Skeletal muscle cell (primary cell): ENCODE measurements around the gene LTK.
A peak's percentile ranks its signal among the peaks of the same experiment; 100 is the strongest.
"Not testable (repeated sequence)": the region's sequence is repeated elsewhere in the genome, so short reads cannot be mapped to it uniquely, and the experiment has no call there.

Experiments used
- DNase-seq: peaks from one replicate; pipeline ENCODE4 v3.0.0-alpha.2; 2010; ENCODE audit warnings: low read depth
- H3K4me3 ChIP-seq: 2 replicates; pipeline ENCODE4 v1.5.1; 2011; ENCODE audit warnings: low read depth, mild to moderate bottlenecking, control low read depth, low read length, moderate library complexity

LTK gene

DNA sequence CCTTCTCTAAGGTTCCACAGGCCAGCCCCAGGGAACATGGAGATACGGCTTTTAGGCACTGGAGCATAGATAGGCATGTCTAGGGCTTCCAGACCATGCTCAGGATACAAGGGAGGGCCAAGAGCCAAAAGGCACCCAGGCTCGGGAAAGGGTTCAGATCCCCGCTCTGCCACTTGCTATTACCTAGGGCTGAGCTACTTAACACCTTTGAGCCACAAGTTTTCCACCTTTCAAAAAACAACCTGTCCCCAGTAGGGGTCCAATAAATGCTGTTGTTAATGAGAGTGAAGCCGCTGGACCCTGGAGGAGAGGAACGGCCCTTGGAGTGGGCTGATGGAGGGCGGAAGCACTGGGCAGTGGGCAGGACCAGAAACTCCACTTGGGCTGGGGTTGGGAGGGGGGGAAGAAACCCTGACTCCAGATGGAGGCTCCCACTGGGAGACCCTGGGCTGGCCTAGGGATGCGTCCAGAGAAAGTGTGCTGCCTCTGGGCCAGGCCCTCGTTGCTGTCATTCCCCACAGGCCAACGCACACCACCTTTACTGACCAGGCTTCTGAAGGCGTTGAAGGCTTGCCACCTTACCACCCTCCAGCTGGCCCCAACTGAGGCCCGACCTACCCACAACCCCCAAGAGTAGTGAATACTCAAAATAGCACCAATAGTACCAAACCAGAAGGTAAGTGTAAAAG lies 28.5 kb downstream of the LTK start:
- no peak for DNase-seq

DNA sequence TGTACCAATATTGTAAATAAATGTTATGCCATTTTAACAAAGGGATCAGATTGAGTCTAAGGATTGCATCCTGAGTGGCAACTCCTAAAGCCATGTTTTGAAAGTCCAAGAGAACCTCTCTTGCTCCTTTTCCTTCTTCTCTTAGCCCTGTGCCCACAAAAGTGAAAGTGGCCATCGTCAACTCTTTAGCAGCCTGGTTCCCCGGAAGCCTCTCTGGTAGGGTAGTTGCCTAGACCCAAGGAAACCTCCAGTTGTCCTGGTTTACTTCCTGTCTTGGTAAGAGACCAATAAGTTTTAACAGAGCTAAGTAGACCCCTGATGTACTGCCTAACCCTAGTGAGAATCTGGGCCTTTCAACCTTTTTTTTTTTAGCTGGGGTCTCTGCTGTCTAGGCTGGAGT lies 30.1 kb downstream of the LTK start:
- no peak for DNase-seq
- no peak overlapping the region for H3K4me3 ChIP-seq

More for the DNA sequence above, 28.5 kb downstream of the LTK start:
- H3K4me3 ChIP-seq: no peak overlapping the region

DNA sequence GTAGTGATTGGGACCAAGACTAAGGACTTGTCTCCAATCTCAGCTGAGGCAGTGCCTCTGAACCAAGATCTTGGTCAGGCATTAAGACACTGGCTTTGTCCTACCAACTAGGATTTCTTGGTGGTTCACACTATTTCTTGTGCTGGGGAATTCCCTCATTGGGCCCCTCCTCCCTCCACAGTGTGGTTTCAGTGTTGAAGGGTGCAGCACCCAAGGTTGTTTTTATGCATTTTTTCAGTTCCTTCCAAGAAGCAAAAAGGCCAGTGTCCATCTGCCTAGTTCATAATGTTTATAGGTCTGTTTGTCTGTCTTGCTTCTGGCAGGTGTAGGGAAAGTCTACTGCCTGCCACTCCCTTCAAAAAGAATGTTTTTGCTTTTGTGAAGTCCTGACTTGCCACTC lies 30.5 kb downstream of the LTK start:
- no peak for DNase-seq
- no peak overlapping the region for H3K4me3 ChIP-seq

DNA sequence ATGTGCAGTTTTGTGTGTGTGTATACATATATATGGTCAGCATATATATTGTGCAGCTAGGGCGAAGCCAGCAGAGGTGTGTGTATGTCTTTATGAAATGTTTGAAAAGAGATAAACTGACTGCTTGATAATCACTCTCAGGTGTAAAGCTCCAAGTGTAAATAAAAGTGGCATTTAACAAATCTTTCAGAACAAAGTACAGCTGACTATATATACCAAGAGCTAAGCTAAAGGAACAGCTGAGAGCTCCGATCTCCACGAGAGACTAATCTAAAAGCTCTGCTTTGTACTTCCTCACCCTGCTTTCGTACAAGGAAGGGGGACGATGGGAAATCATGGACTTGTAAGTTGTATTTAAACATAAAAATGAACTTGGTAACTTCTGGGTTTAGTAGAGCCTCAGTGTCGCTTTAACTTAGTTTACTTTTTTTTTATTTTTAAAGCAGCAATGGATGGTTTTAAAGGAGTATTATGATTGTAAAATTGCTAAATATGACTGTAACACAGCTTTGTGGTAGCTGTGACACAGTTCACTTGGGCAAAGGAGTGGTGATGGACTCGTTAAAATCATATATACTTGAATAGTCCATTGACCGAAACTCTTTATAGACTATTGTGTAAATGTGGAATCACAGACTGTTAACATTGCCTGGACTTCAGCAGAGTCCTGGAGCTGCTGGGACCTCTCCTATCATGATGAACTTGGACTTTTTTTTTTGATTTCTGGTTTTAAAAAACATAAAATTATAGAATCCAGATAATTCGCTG lies 31.3 kb downstream of the LTK start:
- no peak overlapping the region for H3K4me3 ChIP-seq
- no peak for DNase-seq

DNA sequence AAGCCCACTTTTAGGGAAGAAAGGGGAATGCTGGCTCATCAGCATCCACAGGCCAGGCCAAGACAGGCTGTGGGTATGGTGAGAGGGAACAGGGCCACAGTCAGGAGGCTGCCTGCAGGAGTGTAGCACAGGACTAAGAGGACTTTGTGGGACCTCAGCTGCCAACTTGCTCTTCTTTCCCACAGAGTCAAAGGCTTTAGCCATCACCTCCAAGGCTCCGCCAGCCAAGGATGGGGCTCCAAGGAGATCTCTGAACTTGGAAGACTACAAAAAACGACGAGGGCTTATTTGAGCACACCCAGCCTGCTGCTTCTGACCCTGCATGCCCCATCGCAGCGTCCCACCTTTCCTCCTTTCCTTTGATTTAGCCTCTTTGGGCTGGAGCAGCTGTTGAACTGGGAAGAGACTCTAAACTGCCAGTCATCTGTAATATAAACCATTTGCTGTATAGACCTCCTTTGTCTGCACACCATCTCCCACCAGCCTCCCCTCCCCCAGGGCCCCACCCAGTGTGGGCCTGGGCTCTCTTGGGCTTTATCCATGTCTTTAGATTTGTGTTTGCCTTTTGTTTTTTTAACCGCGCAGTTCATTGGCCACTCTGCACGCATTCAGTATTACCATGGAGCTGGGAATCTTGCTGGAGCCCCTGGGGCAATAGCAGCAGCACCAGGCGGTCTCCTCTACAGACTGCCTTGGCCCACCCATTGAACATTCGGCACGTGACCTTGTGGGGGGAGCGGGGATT lies 33.1 kb downstream of the LTK start:
- DNase-seq: no peak
- H3K4me3 ChIP-seq: no peak overlapping the region

DNA sequence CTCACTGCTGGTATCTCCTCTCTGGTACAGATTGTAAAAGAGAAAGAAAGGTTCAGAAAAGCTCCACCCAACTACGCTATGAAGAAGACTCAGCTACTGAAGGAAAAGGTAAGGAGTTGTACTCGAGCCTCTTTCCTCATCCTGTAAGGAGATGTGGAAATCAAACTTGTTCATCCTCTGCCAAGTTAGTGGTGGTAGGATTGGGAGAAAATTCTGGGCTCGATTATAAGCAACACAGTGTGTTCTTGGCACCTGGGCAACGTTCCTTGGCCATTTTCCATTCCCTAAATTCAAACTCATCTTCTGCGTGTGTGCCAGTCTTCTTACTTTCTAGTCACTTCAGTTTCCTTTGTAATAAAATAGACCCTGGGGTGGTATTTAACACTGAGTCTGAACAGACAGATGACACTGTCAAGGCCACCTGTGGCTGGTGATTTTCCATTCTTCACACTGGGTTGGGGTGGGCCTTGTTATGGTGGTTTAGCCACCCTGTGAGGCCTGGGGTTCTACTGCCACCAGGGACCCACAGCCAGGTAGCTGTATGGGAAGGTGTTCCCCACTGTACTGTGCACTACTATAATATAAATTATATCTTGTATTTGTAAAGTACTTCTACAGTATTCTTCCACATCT lies 37.1 kb downstream of the LTK start:
- DNase-seq: peak; percentile 14
- H3K4me3 ChIP-seq: no peak overlapping the region

DNA sequence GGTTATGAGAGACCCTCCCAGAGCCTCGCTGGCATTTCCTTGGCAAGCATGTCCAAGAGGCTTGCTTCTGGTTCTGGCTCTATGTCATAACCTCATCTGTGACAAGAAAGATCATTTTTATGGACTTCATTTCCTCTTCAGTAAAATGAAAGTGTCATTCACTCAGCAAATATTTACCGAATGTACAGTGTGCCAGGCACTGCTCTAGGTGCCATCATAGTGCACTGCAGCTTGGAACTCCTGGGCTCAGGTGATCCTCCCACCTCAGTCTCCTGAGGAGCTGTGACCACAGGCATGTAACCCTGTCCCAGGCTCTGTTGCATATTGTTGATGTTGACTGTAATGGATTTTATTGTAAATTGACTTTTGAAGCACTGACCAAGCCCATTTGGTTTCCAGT lies 38.7 kb downstream of the LTK start:
- H3K4me3 ChIP-seq: no peak overlapping the region
- DNase-seq: no peak

DNA sequence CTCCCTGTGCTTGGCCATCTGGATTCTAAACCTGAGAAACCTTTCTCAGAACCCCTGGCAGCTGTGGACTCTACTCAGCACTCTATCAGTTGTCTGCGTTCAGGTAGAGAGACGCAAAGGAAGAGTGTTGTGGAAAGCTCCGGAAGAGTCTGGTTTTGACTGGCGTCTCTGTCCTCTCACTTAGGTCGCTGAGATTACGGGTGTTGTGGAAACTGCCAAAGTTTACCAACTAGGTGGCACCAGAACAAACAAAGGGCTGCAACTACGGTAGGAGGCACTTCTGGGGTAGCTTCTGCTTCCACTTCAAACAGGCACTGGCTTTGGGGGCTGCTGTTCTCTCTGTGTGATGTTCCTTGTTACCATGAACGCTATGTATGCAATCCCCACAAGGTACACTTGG lies 39.2 kb downstream of the LTK start:
- H3K4me3 ChIP-seq: no peak overlapping the region
- DNase-seq: no peak

DNA sequence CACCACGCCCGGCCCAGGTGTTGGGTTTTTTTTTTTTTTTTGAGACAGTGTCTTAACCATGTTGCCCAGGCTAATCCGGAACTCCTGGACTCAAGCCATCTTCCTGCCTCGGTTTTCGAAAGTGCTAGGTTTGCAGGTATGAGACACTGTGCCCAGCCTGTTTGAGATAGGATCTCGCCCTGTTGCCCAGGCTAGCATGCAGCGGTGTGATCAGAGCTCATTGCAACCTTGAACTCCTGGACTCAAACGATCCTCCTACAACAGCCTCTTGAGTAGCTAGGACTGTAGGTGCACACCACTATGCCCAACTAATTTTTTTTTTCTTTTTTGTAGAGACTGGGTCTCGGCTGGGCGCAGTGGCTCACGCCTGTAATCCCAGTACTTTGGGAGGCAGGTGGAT lies 40.2 kb downstream of the LTK start:
- DNase-seq: no peak
- no peak overlapping the region for H3K4me3 ChIP-seq

DNA sequence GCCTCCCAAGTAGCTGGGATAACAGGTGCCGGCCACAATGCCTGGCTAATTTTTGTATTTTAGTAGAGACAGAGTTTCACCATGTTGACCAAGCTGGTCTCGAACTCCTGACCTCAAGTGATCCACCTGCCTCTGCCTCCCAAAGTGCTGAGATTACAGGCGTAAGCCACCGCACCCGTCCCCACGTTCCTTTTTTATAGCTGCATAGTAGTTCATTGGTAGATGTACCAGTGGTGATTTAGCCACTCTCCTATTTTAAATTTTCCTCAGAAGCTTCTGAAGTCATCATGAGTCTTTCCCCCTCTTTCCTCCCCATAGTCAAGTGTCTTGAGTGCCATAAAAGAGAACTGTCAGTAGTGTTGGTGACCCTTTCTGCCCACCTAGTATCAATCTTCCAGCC lies 44.0 kb downstream of the LTK start:
- not testable (repeated sequence) for H3K4me3 ChIP-seq, DNase-seq

DNA sequence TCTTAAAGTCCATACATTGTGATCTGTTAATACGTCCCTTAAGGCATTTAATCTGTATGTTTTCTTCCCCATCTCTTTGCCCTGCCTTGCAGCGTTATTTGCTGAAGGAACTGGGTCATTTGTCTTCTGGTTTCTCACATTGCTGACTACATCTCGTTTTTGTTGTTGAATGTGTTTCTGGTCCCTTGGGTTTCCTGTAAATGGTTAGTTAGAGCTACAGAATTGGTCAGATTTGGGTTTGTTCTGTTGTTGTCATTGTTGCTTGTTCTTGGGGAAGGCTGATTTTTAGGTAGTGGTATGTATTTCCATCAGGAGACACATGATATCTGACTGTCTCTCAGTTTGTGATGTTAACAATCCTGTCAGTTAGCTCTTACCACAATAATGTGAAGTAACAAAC lies 46.9 kb downstream of the LTK start:
- DNase-seq: no peak
- H3K4me3 ChIP-seq: no peak overlapping the region

DNA sequence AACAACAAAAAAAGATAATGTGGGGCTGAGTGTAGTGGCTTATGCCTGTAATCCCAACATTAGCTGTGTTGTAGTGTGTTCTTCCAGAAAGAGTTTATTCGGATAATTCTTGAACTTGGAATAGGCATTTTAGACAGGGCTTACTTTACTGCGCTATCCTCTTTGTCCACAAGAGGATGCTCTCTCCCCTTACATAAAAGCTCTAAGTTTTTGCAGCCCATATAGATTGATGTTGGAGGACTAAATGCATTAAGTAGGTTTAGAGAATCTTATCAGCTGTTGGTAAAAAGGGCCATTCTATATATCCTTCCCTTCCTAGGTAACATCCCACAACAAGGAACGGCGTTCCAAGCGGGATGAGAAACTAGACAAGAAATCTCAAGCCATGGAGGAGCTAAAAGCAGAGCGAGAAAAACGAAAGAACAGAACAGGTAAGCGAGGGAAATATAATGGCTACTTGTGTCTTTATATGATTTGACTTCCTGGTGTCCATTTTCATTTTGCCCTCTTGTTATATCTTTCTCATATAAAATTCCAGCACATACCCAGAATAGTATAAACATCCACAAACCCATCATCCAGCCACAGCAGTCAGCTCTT lies 47.7 kb downstream of the LTK start:
- no peak overlapping the region for H3K4me3 ChIP-seq
- DNase-seq: peak; percentile 36

DNA sequence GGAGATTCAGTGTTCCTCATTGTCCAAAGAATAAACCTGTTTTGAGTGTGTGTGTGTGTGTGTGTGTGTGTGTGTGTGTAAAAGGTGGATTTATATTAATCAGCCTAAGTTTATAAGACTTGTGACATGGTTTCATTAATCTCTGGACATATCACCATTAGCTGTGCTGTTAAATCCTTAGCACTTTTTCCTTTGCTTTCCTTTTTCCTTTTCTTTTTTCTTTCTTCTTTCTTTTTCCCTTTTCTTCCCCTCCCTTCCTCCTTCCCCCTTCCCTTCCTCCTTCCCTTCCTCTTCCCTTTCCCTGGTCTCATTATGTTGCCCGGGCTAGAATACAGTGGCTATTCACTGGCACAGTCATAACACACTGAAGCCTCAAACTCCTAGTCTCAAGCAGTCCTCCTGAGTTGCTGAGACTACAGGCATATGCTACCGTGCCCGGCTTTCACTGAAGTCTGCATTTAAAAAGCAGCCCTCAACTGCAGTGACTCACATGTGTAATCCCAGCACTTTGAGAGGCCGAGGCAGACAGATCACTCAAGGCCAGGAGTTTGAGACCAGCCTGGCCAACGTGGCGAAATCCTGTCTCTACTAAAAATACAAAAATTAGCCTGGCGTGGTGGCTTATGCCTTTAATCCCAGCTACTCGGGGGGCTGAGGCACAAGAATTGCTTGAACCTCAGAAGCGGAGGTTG lies 48.6 kb downstream of the LTK start:
- no peak overlapping the region for H3K4me3 ChIP-seq
- DNase-seq: no peak

DNA sequence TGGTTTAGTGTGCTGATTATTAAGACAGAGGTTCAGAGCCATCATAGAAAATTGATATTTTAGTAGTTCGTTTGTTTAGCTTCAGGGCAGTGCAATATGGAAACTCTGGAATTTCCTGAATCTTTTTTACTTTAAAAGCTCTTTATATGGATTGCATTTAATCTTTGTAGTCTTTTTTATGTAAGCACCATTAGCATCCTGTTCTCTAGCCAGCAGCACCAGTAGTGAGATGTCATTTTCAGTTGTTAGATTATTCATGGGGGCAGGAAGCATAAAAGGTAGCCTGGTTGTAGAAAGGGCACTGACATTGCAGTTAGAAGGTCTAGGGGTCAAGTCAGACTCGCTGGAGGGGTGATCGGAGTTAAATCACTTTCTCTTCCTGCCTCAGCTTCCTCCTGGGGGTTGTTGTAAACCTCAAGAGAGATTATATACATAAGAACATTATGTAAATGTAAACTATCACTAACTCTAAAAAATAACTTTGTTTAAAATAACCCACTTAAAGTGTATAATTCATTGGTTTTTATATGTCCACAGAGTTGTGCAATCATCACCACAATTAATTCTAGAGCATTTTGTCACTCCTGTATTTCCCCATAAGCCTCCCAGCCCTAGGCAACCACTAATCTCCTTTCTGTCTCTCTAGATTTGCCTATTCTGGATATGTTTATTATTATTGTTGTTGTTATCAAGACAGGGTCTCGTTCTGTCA lies 51.4 kb downstream of the LTK start:
- H3K4me3 ChIP-seq: no peak overlapping the region
- DNase-seq: no peak
